ENCODE measurements around the gene SPSB1. TPM values are rescaled to one million over a fixed set of nuclear protein-coding genes. Genes with fewer than 3 reads are reported as not detected.
A peak's percentile ranks its signal among the peaks of the same experiment; 100 is the strongest.

Gene SPSB1
- total RNA-seq, 4 donors from 2014 or later = 40.0 to 82.1 (median 52.6) TPM

- TF ChIP-seq EP300 (IDR thresholded peaks at IDR 0.05; ENCODE audit: low read depth) (no peak), POLR2A (IDR thresholded peaks at IDR 0.05) (no peak), POLR2AphosphoS5 (IDR thresholded peaks at IDR 0.05) (no peak), CTCF (IDR thresholded peaks at IDR 0.05) (no peak)
- 94% methylated on average over 13 of the region's 15 CpGs; no CpG with 5 or more reads in 1 of the 2 donors for WGBS, 2 donors (ENCODE audit: low coverage in 1 of 2)
- Histone ChIP-seq H3K36me3 (no peaks in the 10 kb centered on the region), H3K27ac (peak overlapping the region; percentile 47 to 70 (median 62)), H3K27me3 (no peaks in the 10 kb centered on the region), H3K4me3 (no peak overlapping the region), H3K9me3 (no peaks in the 10 kb centered on the region), H3K4me1 (peaks cover 8 to 70% (median 35%) of the 10 kb centered on the region in 4 donors)
- intact Hi-C loops (cut with DNase I; ENCODE audit: low total_unique reads) = no loop called here
- DNase-seq = no peak
- in situ Hi-C loops (cut with MboI; ENCODE audit: low pct_ligation_motif_present in 1 of 4, low pct_unique_long_range_greater_than_20kb in 1 of 4, low sequenced_read_pairs in 3 of 4) = no loop called here
Observed at GRCh38 chr1:9245230-9245619, 47.5 kb upstream of the SPSB1 start.

GRCh38 chr1:9245661-9246060 is 47.0 kb upstream of the SPSB1 start:
- 90 to 95% methylated on average over 7 to 9 of the region's 9 CpGs for WGBS, 2 donors (ENCODE audit: low coverage in 1 of 2)
- Histone ChIP-seq H3K36me3 (no peaks in the 10 kb centered on the region), H3K27ac (no peak overlapping the region), H3K9me3 (no peaks in the 10 kb centered on the region), H3K27me3 (no peaks in the 10 kb centered on the region), H3K4me3 (no peak overlapping the region), H3K4me1 (peaks cover 11 to 70% (median 35%) of the 10 kb centered on the region in 4 donors)
- in situ Hi-C loops (cut with MboI; ENCODE audit: low pct_ligation_motif_present in 1 of 4, low pct_unique_long_range_greater_than_20kb in 1 of 4, low sequenced_read_pairs in 3 of 4) = no loop called here
- intact Hi-C loops (cut with DNase I; ENCODE audit: low total_unique reads) = no loop called here
- no peak for DNase-seq
- TF ChIP-seq EP300 (IDR thresholded peaks at IDR 0.05; ENCODE audit: low read depth) = no peak
- TF ChIP-seq POLR2AphosphoS5 (IDR thresholded peaks at IDR 0.05) = no peak
- no peak for TF ChIP-seq POLR2A (IDR thresholded peaks at IDR 0.05)
- TF ChIP-seq CTCF (IDR thresholded peaks at IDR 0.05) = no peak

GRCh38 chr1:9246215-9246614 is 46.5 kb upstream of the SPSB1 start:
- WGBS, 2 donors (ENCODE audit: low coverage in 1 of 2) = 97 to 100% methylated on average over 2 to 5 of the region's 5 CpGs
- DNase-seq = no peak
- H3K36me3 ChIP-seq = no peaks in the 10 kb centered on the region
- no peaks in the 10 kb centered on the region for H3K27me3 ChIP-seq
- intact Hi-C loops (cut with DNase I; ENCODE audit: low total_unique reads) = no loop called here
- no peak overlapping the region for H3K27ac ChIP-seq
- no peaks in the 10 kb centered on the region for H3K9me3 ChIP-seq
- H3K4me3 ChIP-seq = no peak overlapping the region
- TF ChIP-seq POLR2A (IDR thresholded peaks at IDR 0.05) = no peak
- no peak for TF ChIP-seq POLR2AphosphoS5 (IDR thresholded peaks at IDR 0.05)
- TF ChIP-seq CTCF (IDR thresholded peaks at IDR 0.05) = no peak
- TF ChIP-seq EP300 (IDR thresholded peaks at IDR 0.05; ENCODE audit: low read depth) = no peak
- peaks cover 17 to 72% (median 35%) of the 10 kb centered on the region in 4 donors for H3K4me1 ChIP-seq
- in situ Hi-C loops (cut with MboI; ENCODE audit: low pct_ligation_motif_present in 1 of 4, low pct_unique_long_range_greater_than_20kb in 1 of 4, low sequenced_read_pairs in 3 of 4) = no loop called here

- H3K36me3 ChIP-seq = no peaks in the 10 kb centered on the region
- H3K27ac ChIP-seq = no peak overlapping the region
- no peak overlapping the region for H3K4me3 ChIP-seq
- TF ChIP-seq POLR2AphosphoS5 (IDR thresholded peaks at IDR 0.05) (no peak), EP300 (IDR thresholded peaks at IDR 0.05; ENCODE audit: low read depth) (no peak), CTCF (IDR thresholded peaks at IDR 0.05) (no peak), POLR2A (IDR thresholded peaks at IDR 0.05) (no peak)
- H3K4me1 ChIP-seq = peaks cover 18 to 64% (median 31%) of the 10 kb centered on the region in 4 donors
- H3K27me3 ChIP-seq = no peaks in the 10 kb centered on the region
- intact Hi-C loops (cut with DNase I; ENCODE audit: low total_unique reads) = no loop called here
- 40 to 91% methylated on average over 1 to 40 of the region's 41 CpGs for WGBS, 2 donors (ENCODE audit: low coverage in 1 of 2)
- DNase-seq = no peak
- no peaks in the 10 kb centered on the region for H3K9me3 ChIP-seq
- in situ Hi-C loops (cut with MboI; ENCODE audit: low pct_ligation_motif_present in 1 of 4, low pct_unique_long_range_greater_than_20kb in 1 of 4, low sequenced_read_pairs in 3 of 4) = no loop called here
Observed at GRCh38 chr1:9246841-9247785, 45.6 kb upstream of the SPSB1 start.
